Neural cell (in vitro differentiated cells): ENCODE data around the gene PRUNE2. TPM values are rescaled to one million over a fixed set of nuclear protein-coding genes. Genes with fewer than 3 reads are reported as not detected.

Experiments
- H2AFZ ChIP-seq: fragments of 200-600, 300-800 bp; sonication (generic), shearing (Covaris generic); 2 replicates; pipeline ENCODE4 v1.6.0; 2014; ENCODE audit warnings: low read depth, mild to moderate bottlenecking, antibody characterized with exemption, low read length, moderate library complexity
- H3F3A ChIP-seq: fragments of 200-600 bp; shearing (Covaris generic); 2 replicates; pipeline ENCODE4 v1.6.1; 2016; ENCODE audit warnings: mild to moderate bottlenecking, moderate library complexity, mixed read lengths, antibody characterized with exemption, low read length; ENCODE audit not compliant: insufficient read depth, poor library complexity, severe bottlenecking
- H3K27ac ChIP-seq: fragments of 200-600, 300-800 bp; sonication (generic), shearing (Covaris generic); 2 replicates; pipeline ENCODE4 v1.5.1; 2014; ENCODE audit warnings: mild to moderate bottlenecking, low read length, moderate library complexity
- H3K27me3 ChIP-seq: fragments of 300-800, 200-600 bp; sonication (generic), shearing (Covaris generic); 2 replicates; pipeline ENCODE4 v1.6.0; 2014; ENCODE audit warnings: mild to moderate bottlenecking, low read depth, low read length, moderate library complexity; ENCODE audit not compliant: insufficient read depth
- H3K36me3 ChIP-seq: fragments of 300-800, 200-600 bp; sonication (generic), shearing (Covaris generic); 2 replicates; pipeline ENCODE4 v1.5.1; 2014; ENCODE audit warnings: mild to moderate bottlenecking, antibody characterized with exemption, low read length, moderate library complexity; ENCODE audit not compliant: insufficient read depth
- H3K4me2 ChIP-seq: fragments of 300-800, 200-600 bp; sonication (generic), shearing (Covaris generic); 2 replicates; pipeline ENCODE4 v1.6.0; 2014; ENCODE audit warnings: mild to moderate bottlenecking, low read length
- H3K4me3 ChIP-seq: fragments of 300-800, 200-600 bp; sonication (generic), shearing (Covaris generic); 2 replicates; pipeline ENCODE4 v1.5.1; 2014; ENCODE audit warnings: mild to moderate bottlenecking, low read length, moderate library complexity
- H3K79me2 ChIP-seq: fragments of 200-600 bp; shearing (Covaris generic); replicated peaks from 2 replicates; pipeline ENCODE4 v1.6.0; 2014; ENCODE audit warnings: mild to moderate bottlenecking, low read length, moderate library complexity; ENCODE audit not compliant: insufficient read depth
- H3K9ac ChIP-seq: fragments of 300-800, 200-600 bp; sonication (generic), shearing (Covaris generic); 2 replicates; pipeline ENCODE4 v1.6.1; 2016; ENCODE audit warnings: mild to moderate bottlenecking, low read length, mixed read lengths
- H3K9me2 ChIP-seq: fragments of 200-600 bp; shearing (Covaris generic); 2 replicates; pipeline ENCODE4 v1.6.1; 2016; ENCODE audit warnings: mild to moderate bottlenecking, low read length, mixed read lengths; ENCODE audit not compliant: insufficient read depth
- H3K9me3 ChIP-seq: fragments of 200-600, 300-800 bp; sonication (generic), shearing (Covaris generic); 2 replicates; pipeline ENCODE4 v1.6.1; 2016; ENCODE audit warnings: mild to moderate bottlenecking, mixed run types, low read length, moderate library complexity, mixed read lengths
- H4K20me1 ChIP-seq: fragments of 200-600 bp; shearing (Covaris generic); 2 replicates; pipeline ENCODE4 v1.6.1; 2016; ENCODE audit warnings: mild to moderate bottlenecking, mixed run types; ENCODE audit not compliant: insufficient read depth
- EP300 ChIP-seq: fragments of 450-650 bp; conservative IDR thresholded peaks from 2 replicates; pipeline ENCODE4 v1.6.1; 2014; ENCODE audit warnings: antibody characterized with exemption, mild to moderate bottlenecking, moderate library complexity; ENCODE audit not compliant: poor library complexity, severe bottlenecking
- EZH2 ChIP-seq: fragments of 200-600, 300-800 bp; shearing (Covaris generic), sonication (generic); IDR thresholded peaks from 2 replicates; pipeline ENCODE4 v1.6.1; 2014; ENCODE audit warnings: antibody characterized with exemption, low read length, borderline replicate concordance, mild to moderate bottlenecking; ENCODE audit not compliant: insufficient read depth, poor library complexity, severe bottlenecking
- MXI1 ChIP-seq: fragments of 450-650 bp; conservative IDR thresholded peaks from 2 replicates; pipeline ENCODE4 v1.6.1; 2014; ENCODE audit warnings: antibody characterized with exemption, mild to moderate bottlenecking; ENCODE audit not compliant: poor library complexity, severe bottlenecking
- POLR2AphosphoS5 ChIP-seq: IDR thresholded peaks from 2 replicates; pipeline ENCODE4 v1.6.1; 2012
- RAD21 ChIP-seq: fragments of 450-650 bp; conservative IDR thresholded peaks from 2 replicates; pipeline ENCODE4 v1.6.1; 2014; ENCODE audit warnings: antibody characterized with exemption, mild to moderate bottlenecking, moderate library complexity
- REST ChIP-seq: IDR thresholded peaks from 2 replicates; pipeline ENCODE4 v1.6.1; 2012; ENCODE audit warnings: borderline replicate concordance
- SMC3 ChIP-seq: fragments of 450-650 bp; conservative IDR thresholded peaks from 2 replicates; pipeline ENCODE4 v1.6.1; 2014; ENCODE audit warnings: antibody characterized with exemption, mild to moderate bottlenecking, moderate library complexity; ENCODE audit not compliant: poor library complexity
- TAF1 ChIP-seq: IDR thresholded peaks from 2 replicates; pipeline ENCODE4 v1.6.1; 2012; ENCODE audit warnings: low read depth
- polyA plus RNA-seq: library from polyadenylated mRNA; depleted of rRNA; stranded (reverse); fragments of >200 nt; gene quantifications from 2 replicates; pipeline ENCODE4 v1.2.3, GENCODE V29; 2014
- TF ChIP-seq, protein P1 (sequence below): fragments of 450-650 bp; IDR thresholded peaks from 2 replicates; pipeline ENCODE4 v1.5.1; 2014; ENCODE audit warnings: antibody characterized with exemption, mild to moderate bottlenecking, moderate library complexity; ENCODE audit not compliant: poor library complexity, severe bottlenecking

The PRUNE2 gene
- polyA plus RNA-seq, 1 donor from 2014 or later, result 9.7 TPM

DNA sequence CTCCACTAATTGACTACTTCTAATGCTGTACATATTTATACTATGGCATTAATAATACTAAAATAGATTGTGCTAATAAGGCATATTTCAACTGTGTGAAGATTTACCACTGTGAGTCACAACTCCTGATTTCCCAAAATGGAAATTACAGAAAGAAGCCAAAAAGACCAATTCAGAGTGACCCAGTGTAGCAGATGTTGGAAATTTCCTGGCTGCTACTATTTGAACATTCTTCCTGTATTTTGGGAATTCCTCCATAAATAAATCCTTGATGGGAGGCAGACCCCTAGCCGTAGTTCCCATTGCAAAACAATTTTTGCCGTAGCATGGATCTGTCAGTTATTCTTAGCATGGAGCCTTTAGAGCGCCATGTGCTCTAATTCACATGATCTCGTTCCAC is 11.4 kb upstream of the PRUNE2 start:
- no peak overlapping the region for H3K4me2 ChIP-seq
- H3K9ac ChIP-seq, result no peak overlapping the region

GRCh38 chr9:76916231-76916630 is 10.3 kb upstream of the PRUNE2 start:
- H3K4me2 ChIP-seq, result no peak overlapping the region
- H3K36me3 ChIP-seq, result no peaks in the 10 kb centered on the region
- TF ChIP-seq, protein P1, sequence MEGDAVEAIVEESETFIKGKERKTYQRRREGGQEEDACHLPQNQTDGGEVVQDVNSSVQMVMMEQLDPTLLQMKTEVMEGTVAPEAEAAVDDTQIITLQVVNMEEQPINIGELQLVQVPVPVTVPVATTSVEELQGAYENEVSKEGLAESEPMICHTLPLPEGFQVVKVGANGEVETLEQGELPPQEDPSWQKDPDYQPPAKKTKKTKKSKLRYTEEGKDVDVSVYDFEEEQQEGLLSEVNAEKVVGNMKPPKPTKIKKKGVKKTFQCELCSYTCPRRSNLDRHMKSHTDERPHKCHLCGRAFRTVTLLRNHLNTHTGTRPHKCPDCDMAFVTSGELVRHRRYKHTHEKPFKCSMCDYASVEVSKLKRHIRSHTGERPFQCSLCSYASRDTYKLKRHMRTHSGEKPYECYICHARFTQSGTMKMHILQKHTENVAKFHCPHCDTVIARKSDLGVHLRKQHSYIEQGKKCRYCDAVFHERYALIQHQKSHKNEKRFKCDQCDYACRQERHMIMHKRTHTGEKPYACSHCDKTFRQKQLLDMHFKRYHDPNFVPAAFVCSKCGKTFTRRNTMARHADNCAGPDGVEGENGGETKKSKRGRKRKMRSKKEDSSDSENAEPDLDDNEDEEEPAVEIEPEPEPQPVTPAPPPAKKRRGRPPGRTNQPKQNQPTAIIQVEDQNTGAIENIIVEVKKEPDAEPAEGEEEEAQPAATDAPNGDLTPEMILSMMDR, result no peak
- TF ChIP-seq REST (no peak), TAF1 (no peak), EP300 (no peak), MXI1 (no peak)
- H3K79me2 ChIP-seq, result no peaks in the 10 kb centered on the region
- no peak overlapping the region for H3K27ac ChIP-seq
- H3K9me2 ChIP-seq, result no peaks in the 10 kb centered on the region
- H3F3A ChIP-seq, result no peaks in the 10 kb centered on the region
- no peak overlapping the region for H3K4me3 ChIP-seq
- no peak overlapping the region for H2AFZ ChIP-seq
- H3K27me3 ChIP-seq, result no peaks in the 10 kb centered on the region
- H3K9ac ChIP-seq, result no peak overlapping the region
- H4K20me1 ChIP-seq, result no peaks in the 10 kb centered on the region
- no peaks in the 10 kb centered on the region for H3K9me3 ChIP-seq

More for the DNA sequence above, 11.4 kb upstream of the PRUNE2 start:
- no peaks in the 10 kb centered on the region for H4K20me1 ChIP-seq
- no peak overlapping the region for H2AFZ ChIP-seq
- no peaks in the 10 kb centered on the region for H3K36me3 ChIP-seq
- TF ChIP-seq EP300 (no peak), RAD21 (no peak), SMC3 (no peak), TAF1 (no peak), POLR2AphosphoS5 (no peak), REST (no peak), EZH2 (no peak)
- TF ChIP-seq, protein P1, result no peak
- H3K4me3 ChIP-seq, result no peak overlapping the region
- H3K79me2 ChIP-seq, result no peaks in the 10 kb centered on the region
- H3K27me3 ChIP-seq, result no peaks in the 10 kb centered on the region
- no peaks in the 10 kb centered on the region for H3F3A ChIP-seq
- no peaks in the 10 kb centered on the region for H3K9me2 ChIP-seq
- no peak overlapping the region for H3K27ac ChIP-seq
- H3K9me3 ChIP-seq, result no peaks in the 10 kb centered on the region
